HUES64 (cell line): ENCODE results near the gene GARNL3.

Experiments used
- H3K27ac ChIP-seq: 2 replicates; pipeline ENCODE4 v1.7.0; 2013; ENCODE audit warnings: low read depth, low read length, inconsistent platforms
- H3K27me3 ChIP-seq: 2 replicates; pipeline ENCODE4 v1.6.1; 2013; ENCODE audit warnings: mild to moderate bottlenecking, low read length; ENCODE audit not compliant: insufficient read depth
- H3K36me3 ChIP-seq: 2 replicates; pipeline ENCODE4 v1.6.1; 2013; ENCODE audit warnings: mild to moderate bottlenecking, low read length; ENCODE audit not compliant: insufficient read depth
- H3K4me1 ChIP-seq: 2 replicates; pipeline ENCODE4 v1.6.1; 2013; ENCODE audit warnings: mild to moderate bottlenecking, low read length, moderate library complexity; ENCODE audit not compliant: insufficient read depth
- H3K4me3 ChIP-seq: 2 replicates; pipeline ENCODE4 v1.5.1; 2013; ENCODE audit warnings: mild to moderate bottlenecking, low read length, moderate library complexity
- H3K9ac ChIP-seq: 2 replicates; pipeline ENCODE4 v1.6.1; 2013; ENCODE audit warnings: mild to moderate bottlenecking, low read depth, low read length
- H3K9me3 ChIP-seq: 2 replicates; pipeline ENCODE4 v1.6.1; 2013; ENCODE audit warnings: low read depth, low read length; ENCODE audit not compliant: insufficient read depth
- WGBS: fragments of 150-250, 120-280 bp; methylation state at CpG from one replicate; pipeline ENCODE4 v1.1.7; 2013; ENCODE audit warnings: missing lambda C conversion rate; 5-methylcytosine and 5-hydroxymethylcytosine counted together

GARNL3 gene

GRCh38 chr9:127262602-127263001 lies 2.0 kb upstream of the GARNL3 start:
- Histone ChIP-seq H3K27ac (no peak overlapping the region), H3K36me3 (no peaks in the 10 kb centered on the region), H3K9ac (no peak overlapping the region), H3K4me1 (peaks cover 10% of the 10 kb centered on the region), H3K4me3 (no peak overlapping the region), H3K27me3 (no peaks in the 10 kb centered on the region), H3K9me3 (no peaks in the 10 kb centered on the region)

- Histone ChIP-seq H3K9me3 (no peaks in the 10 kb centered on the region), H3K36me3 (no peaks in the 10 kb centered on the region), H3K27ac (no peak overlapping the region), H3K4me3 (no peak overlapping the region), H3K9ac (no peak overlapping the region), H3K4me1 (peaks cover 10% of the 10 kb centered on the region), H3K27me3 (no peaks in the 10 kb centered on the region)
- 95% methylated on average over 9 of the region's 9 CpGs for WGBS
These were observed 1.3 kb upstream of the GARNL3 start for GRCh38 chr9:127263237-127263636.

GRCh38 chr9:127263664-127264063 lies 910 bp upstream of the GARNL3 start:
- no peaks in the 10 kb centered on the region for H3K36me3 ChIP-seq
- H3K27ac ChIP-seq = no peak overlapping the region
- no peaks in the 10 kb centered on the region for H3K27me3 ChIP-seq
- no peaks in the 10 kb centered on the region for H3K9me3 ChIP-seq
- no peak overlapping the region for H3K4me3 ChIP-seq
- peaks cover 10% of the 10 kb centered on the region for H3K4me1 ChIP-seq
- H3K9ac ChIP-seq = no peak overlapping the region

GRCh38 chr9:127267793-127268525 lies 3.4 kb downstream of the GARNL3 start:
- 94% methylated on average over 5 of the region's 5 CpGs for WGBS

DNA sequence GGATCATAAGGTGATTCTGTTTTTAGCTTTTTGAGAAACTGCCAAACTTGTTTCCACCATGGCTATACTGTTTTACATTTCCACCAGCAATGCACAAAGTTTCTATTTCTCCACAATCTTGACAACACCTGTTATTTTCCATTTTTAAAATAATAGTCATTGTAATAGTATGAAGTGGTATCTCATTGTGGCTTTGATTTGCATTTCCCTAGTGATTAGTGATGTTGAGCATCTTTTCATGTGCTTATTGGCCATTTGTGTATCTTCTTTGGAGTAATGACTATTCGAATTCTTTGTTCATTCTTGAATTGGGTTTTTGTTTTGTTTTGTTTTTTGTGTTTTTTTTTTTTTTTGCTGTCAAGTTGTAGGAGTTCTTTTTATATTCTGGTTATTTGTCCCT lies 4.9 kb downstream of the GARNL3 start:
- no peaks in the 10 kb centered on the region for H3K9me3 ChIP-seq
- H3K4me3 ChIP-seq = no peak overlapping the region
- no peak overlapping the region for H3K9ac ChIP-seq
- peaks cover 6% of the 10 kb centered on the region for H3K4me1 ChIP-seq
- 89% methylated on average over 1 of the region's 1 CpG for WGBS
- no peaks in the 10 kb centered on the region for H3K27me3 ChIP-seq
- H3K27ac ChIP-seq = no peak overlapping the region
- no peaks in the 10 kb centered on the region for H3K36me3 ChIP-seq

More at GRCh38 chr9:127267793-127268525, 3.4 kb downstream of the GARNL3 start:
- H3K27me3 ChIP-seq = no peaks in the 10 kb centered on the region
- H3K36me3 ChIP-seq = no peaks in the 10 kb centered on the region
- no peak overlapping the region for H3K27ac ChIP-seq
- no peak overlapping the region for H3K9ac ChIP-seq
- peaks cover 10% of the 10 kb centered on the region for H3K4me1 ChIP-seq
- H3K9me3 ChIP-seq = no peaks in the 10 kb centered on the region
- H3K4me3 ChIP-seq = no peak overlapping the region

- Histone ChIP-seq H3K9me3 (peaks cover 2% of the 10 kb centered on the region; the same call in 1 of the 2 replicates), H3K27ac (no peak overlapping the region), H3K9ac (no peak overlapping the region), H3K4me1 (no peaks in the 10 kb centered on the region), H3K27me3 (no peaks in the 10 kb centered on the region), H3K36me3 (no peaks in the 10 kb centered on the region), H3K4me3 (no peak overlapping the region)
- 94% methylated on average over 3 of the region's 3 CpGs for WGBS
These were observed 8.8 kb downstream of the GARNL3 start for GRCh38 chr9:127273326-127273725.

DNA sequence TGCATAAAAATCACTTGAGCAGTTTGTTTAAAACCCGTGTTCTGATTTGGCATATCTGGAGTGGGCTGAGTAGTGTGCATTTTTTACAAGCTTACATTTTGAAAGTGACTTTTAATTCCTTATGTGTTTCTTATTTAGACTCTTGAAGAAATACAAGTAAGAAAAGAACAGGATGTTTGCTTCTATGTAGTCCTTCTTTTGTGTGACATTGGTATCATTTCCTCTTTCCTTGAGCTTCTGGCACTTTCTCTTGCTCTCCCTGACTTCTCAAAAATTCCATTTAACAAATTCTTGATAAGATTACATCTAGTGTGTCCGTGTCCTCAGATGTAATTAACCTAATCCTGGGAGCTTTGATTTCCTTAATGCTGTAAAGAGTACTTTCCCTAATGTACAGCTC lies 12.5 kb downstream of the GARNL3 start:
- WGBS = 91% methylated on average over 2 of the region's 2 CpGs
- no peak overlapping the region for H3K27ac ChIP-seq
- no peak overlapping the region for H3K4me3 ChIP-seq

GRCh38 chr9:127277770-127278169 lies 13.2 kb downstream of the GARNL3 start:
- Histone ChIP-seq H3K4me1 (no peaks in the 10 kb centered on the region), H3K9me3 (peaks cover 4% of the 10 kb centered on the region; the same call in 1 of the 2 replicates), H3K27me3 (no peaks in the 10 kb centered on the region), H3K27ac (no peak overlapping the region), H3K9ac (no peak overlapping the region), H3K4me3 (no peak overlapping the region), H3K36me3 (no peaks in the 10 kb centered on the region)
- no CpG with 5 or more reads among the region's 1 CpG for WGBS

More for the DNA sequence above, 12.5 kb downstream of the GARNL3 start:
- no peaks in the 10 kb centered on the region for H3K27me3 ChIP-seq
- no peaks in the 10 kb centered on the region for H3K4me1 ChIP-seq
- no peak overlapping the region for H3K9ac ChIP-seq
- H3K36me3 ChIP-seq = no peaks in the 10 kb centered on the region
- peaks cover 4% of the 10 kb centered on the region; the same call in 1 of the 2 replicates for H3K9me3 ChIP-seq

- H3K27ac ChIP-seq = no peak overlapping the region
- no peak overlapping the region for H3K9ac ChIP-seq
- H3K27me3 ChIP-seq = no peaks in the 10 kb centered on the region
- no peaks in the 10 kb centered on the region for H3K36me3 ChIP-seq
- no peak overlapping the region for H3K4me3 ChIP-seq
- H3K9me3 ChIP-seq = peaks cover 4% of the 10 kb centered on the region; the same call in 1 of the 2 replicates
- 93% methylated on average over 2 of the region's 2 CpGs for WGBS
- no peaks in the 10 kb centered on the region for H3K4me1 ChIP-seq
These were observed 13.8 kb downstream of the GARNL3 start for GRCh38 chr9:127278372-127278771.

GRCh38 chr9:127279717-127280285 lies 15.2 kb downstream of the GARNL3 start:
- 87% methylated on average over 3 of the region's 3 CpGs for WGBS
- Histone ChIP-seq H3K9me3 (peaks cover 4% of the 10 kb centered on the region; the same call in 1 of the 2 replicates), H3K9ac (no peak overlapping the region), H3K4me1 (no peaks in the 10 kb centered on the region), H3K27ac (no peak overlapping the region), H3K27me3 (no peaks in the 10 kb centered on the region), H3K36me3 (no peaks in the 10 kb centered on the region), H3K4me3 (no peak overlapping the region)

GRCh38 chr9:127280880-127281660 lies 16.5 kb downstream of the GARNL3 start:
- H3K9ac ChIP-seq = no peak overlapping the region
- no peaks in the 10 kb centered on the region for H3K27me3 ChIP-seq
- no peaks in the 10 kb centered on the region for H3K4me1 ChIP-seq
- no peaks in the 10 kb centered on the region for H3K36me3 ChIP-seq
- H3K4me3 ChIP-seq = no peak overlapping the region
- no peak overlapping the region for H3K27ac ChIP-seq
- 88% methylated on average over 8 of the region's 8 CpGs for WGBS
- peaks cover 4% of the 10 kb centered on the region; the same call in 1 of the 2 replicates for H3K9me3 ChIP-seq
